ENCODE results near the gene ARVCF.

ARVCF gene

DNA sequence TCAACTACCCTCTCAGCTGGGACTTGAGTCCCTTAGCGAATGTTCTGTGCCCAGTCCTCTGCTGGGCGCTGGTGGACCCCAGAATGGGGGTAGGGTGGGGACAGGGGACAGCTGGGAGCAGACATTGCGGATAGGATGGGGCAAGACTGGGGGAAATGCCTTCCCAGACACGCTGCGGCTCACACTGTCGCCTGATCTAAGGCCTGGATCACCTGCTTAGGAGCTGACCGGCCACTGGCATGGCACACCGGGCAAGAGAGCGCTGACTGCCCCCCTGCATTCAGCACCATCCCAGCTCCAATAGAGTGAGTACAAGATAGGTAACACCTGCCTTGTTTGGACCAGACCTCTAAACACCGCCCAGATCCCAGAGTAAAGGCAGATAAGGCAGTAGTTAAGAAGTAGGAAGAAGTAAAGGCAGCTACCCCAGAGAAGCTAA, 1.4 kb downstream of the ARVCF start:
- ATAC-seq, result no peak

DNA sequence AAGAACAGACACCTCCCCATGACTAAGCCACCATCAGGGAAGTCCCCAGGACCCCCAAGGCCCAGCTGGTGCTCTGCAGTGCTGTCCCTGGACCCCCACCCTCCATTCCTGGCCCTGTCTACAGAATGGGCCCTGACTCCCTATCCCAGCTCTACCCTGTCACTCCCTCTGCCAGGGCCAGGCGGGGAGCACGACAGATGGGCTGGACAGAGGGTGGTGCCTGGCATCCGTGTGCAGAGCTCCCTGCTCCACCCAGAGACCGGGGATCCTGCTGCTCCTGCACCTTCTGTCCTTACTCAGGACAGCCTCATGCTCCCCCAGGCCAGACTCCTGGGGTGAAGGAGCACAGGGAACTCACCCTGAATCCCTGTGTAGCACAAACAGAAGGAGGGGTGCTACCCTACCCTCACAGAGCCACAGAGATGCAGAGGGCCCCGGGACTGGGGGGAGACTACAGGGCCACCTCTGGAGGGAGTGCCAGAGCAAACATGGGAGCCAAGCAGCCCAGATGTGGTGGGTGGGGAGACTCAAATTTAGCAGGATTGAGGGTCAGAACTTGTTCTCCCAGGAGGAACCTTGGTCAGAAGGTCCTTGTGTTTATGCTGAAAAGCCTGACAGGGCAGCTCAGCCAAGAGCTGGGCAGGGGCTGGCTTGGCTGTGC, 2.0 kb downstream of the ARVCF start:
- no peak for ATAC-seq

DNA sequence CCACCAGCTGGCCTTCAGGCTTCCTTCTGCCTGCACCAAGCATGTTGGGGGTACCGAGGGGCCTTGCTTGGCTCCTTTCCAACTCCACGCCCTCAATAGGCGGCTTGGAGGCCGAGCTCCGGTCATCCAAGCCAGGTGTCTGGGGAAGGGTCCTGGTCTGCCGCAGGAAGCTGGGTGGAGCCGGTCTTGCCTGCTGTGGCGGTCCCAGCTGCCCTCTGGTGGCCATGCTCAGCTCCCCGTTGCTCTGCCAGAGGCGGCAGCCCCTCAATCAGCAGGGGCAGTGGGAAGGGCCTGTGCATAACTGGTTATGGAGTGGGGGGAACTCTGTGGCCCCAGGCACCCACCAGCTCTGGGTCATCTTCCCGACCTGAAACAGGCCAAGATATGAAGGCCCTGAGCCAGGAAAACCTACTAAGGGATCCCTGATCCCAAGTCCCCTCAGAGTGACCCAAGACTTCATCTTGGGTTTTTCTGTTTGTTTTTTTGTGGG, 3.2 kb downstream of the ARVCF start:
- no peak for ATAC-seq

- ATAC-seq, result no peak
Observed at GRCh38 chr22:20012741-20013331, 3.8 kb downstream of the ARVCF start.

GRCh38 chr22:20011993-20012740, 4.5 kb downstream of the ARVCF start:
- no peak for ATAC-seq

DNA sequence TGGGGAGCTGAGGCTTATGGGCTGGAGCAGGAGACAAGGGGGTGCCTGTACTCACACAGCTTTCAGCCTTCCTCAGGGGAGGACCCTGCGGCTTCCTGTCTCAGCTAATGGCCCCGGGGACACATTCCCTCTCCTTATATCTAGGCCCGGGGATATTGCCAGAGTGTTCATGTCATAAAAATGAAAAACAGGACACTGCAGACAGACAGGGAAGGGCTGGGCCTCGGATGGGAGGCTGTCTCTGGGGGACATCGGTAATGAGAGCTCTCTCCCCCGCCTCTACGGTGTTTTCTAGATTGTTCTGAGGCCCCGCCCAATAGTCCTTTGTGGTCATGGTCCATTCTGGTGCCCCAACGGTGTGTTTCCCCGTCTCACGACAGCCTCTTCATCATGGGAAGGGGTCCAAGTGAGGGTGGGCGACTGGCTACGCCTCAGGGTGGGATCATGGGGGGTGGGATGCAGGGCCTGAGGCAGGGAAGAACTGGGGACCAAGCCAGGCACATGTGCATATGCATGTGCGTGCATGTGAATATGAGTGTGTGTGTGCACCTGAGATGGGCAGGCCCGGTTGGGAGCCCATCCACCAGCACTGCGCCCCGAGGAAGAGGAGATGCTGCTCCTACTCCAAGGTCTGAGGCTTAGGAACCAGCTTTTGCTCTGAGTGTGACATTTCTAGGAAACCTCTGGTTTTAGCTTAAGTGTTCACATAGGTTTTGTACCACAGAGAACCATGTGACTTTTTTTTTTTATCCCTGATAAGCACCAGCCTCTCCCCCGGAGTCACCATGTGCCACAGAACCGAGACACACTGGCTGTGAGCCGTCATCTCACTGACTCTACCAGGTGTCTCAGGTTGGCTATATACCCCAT, 5.3 kb downstream of the ARVCF start:
- no peak for ATAC-seq

- no peak for ATAC-seq
Observed at GRCh38 chr22:20010307-20011122, 6.1 kb downstream of the ARVCF start.

GRCh38 chr22:20009582-20010306, 6.9 kb downstream of the ARVCF start:
- ATAC-seq, result no peak

DNA sequence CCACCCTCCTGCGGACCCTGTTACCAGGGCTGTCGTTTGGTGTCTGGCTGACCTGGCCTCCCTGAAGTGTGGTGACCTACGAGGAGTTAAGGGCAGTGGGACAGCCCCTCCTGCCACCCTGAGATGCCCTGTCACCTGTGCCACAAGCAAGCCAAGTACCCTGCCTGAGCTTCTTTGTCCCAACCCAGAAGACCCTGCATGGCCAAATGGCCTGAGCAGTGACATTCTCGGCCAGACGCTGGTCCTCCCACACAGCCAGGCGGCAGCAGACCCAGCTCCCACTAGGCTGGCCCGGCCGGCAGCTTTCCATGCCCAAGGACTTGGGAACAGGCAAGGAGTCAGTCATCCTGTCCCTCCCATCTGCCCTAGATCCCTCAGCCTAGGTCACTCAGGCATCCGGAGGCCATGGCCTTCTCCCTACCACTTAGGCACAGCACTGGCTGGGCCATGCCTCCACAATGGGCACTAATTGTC, 7.6 kb downstream of the ARVCF start:
- ATAC-seq, result no peak

GRCh38 chr22:20008221-20008995, 8.2 kb downstream of the ARVCF start:
- no peak for ATAC-seq

DNA sequence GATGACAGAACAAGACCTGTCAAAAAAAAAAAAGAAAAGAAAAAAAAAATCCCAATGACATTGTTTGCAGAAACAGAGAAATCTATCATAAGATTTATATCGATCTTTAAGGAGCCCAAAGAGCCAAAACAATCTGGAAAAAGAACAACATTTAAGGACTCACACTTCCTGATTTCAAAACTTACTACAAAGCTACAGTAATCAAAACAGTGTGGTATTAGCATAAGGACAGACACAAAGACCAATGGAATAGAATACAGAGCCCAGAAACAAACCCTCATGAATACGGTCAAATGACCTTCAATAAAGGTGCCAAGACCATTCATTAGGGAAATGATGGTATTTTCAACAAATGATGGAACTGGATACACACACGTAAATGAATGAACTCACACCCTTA, 12.2 kb downstream of the ARVCF start:
- no peak for ATAC-seq

DNA sequence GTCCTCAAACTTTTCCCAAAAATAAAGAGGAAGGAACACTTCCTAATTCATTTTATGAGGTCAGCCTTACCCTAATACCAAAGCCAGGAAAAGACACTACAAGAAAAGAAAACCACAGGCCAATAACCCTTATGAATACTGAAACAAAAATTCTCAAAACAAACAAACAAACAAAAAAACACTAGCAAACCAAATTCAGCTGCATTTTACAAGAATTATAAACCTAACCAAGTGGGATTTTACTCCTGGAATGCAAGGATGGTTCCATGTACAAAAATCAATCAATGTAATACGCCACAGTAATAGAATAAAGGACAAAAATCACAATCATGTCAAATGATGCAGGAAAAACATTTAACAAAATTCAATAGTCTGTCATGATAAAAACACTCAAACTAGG, 13.3 kb downstream of the ARVCF start:
- no peak for ATAC-seq

GRCh38 chr22:20002636-20003035, 14.0 kb downstream of the ARVCF start:
- ATAC-seq, result no peak

DNA sequence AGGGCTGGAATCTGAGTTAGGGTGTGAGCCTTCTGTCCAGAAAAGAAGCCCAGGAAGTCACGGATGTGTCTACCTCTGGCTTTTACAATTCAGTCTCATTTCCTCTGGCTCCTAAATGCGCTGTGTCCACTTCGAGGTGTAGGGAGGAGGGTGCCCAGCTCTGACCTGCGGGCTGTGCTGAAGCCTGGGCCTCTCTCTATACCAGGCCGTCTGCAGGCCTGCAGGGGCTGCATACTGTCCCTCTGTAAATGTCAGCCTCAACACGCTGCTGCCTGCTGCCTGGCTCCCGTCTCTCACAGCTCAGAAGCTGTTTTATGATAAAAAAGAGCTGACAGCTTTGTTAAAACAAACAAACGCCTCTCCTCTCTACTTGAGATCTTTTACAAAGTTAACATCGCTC, 14.5 kb downstream of the ARVCF start:
- no peak for ATAC-seq

DNA sequence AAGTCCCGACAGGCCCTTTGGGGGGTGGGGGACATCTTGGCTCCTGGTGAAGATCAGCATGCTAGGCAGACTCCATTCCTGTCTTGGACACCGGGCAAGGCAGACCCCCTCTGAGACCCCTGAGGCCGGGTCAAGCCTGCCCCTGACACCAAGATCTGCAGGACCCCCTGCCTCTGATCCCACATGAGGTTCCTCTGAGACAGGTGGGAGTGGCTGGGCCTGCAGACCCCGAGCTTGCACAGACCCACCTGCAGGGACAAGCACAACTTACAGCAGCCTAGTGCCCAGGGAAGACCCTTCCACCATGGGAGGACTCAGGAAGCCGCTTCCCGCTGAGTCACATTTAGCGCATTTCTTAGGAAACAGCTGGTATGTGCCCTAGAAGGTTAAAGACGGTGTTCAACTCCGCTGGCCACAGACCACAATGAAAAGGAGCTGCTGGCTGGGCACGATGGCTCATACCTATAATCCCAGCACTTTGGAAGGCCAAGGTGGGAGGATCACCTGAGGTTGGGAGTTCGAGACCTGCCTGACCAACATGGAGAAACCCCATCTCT, 15.5 kb downstream of the ARVCF start:
- ATAC-seq, result no peak

GRCh38 chr22:20000246-20001081, 16.2 kb downstream of the ARVCF start:
- ATAC-seq, result no peak

- no peak for ATAC-seq
Observed at GRCh38 chr22:19998991-19999820, 17.4 kb downstream of the ARVCF start.
